NCI-H446 (cell line): ENCODE data around the gene SQOR.
"Not testable (repeated sequence)": the region's sequence is repeated elsewhere in the genome, so short reads cannot be mapped to it uniquely, and the experiment has no call there.

ENCODE experiments used
- DNase-seq, 2 experiments: peaks; one replicate each; lab custom pipeline; 2025; lab: John Stamatoyannopoulos, UW

Gene SQOR

DNA sequence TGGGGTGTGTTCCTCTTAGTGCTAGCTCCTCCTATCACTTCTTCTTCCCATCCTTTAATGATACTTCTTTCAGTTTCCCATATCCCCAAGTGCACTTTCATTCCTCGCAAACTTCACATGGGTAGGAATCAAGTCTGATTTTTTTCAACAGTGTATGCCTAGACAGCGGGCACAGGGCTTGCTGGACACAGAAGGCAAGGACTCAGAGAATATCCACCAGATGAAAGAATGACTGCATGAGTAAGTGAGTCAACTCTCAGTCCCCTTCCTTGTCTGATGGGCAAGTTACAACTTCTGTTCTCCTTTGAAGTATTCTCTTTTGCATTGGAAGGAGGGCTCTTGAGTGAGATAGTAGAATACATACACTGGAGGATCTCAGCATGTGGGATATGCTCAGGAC, 3.1 kb upstream of the SQOR start:
- no peak for DNase-seq

GRCh38 chr15:45635191-45635638, 386 bp downstream of the SQOR start:
- DNase-seq, result no peak

GRCh38 chr15:45635763-45636292, 999 bp downstream of the SQOR start:
- no peak for DNase-seq

GRCh38 chr15:45637141-45637540, 2.3 kb downstream of the SQOR start:
- DNase-seq, result no peak

- DNase-seq, result peak in 1 of 2 experiments; percentile 34
Observed at GRCh38 chr15:45637552-45638033, 2.8 kb downstream of the SQOR start.

DNA sequence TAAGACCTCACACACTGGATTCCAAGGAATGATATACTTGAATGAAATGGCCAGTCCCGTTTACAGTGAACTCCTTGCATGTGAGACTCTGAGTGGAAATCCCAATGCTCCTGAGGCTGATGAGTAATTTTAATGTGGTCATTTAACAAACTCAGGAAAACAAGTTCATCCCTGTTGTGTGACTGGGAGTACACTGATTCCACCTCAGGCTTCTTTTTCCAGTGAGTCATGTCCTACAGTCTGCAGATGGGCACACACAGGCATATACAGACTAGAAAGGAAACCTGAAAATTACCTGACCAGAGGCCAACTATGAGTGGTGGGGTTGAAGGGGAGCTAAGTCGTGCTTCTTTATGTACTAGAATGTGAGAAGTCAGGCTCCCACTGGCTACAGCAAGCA, 5.8 kb downstream of the SQOR start:
- no peak for DNase-seq

DNA sequence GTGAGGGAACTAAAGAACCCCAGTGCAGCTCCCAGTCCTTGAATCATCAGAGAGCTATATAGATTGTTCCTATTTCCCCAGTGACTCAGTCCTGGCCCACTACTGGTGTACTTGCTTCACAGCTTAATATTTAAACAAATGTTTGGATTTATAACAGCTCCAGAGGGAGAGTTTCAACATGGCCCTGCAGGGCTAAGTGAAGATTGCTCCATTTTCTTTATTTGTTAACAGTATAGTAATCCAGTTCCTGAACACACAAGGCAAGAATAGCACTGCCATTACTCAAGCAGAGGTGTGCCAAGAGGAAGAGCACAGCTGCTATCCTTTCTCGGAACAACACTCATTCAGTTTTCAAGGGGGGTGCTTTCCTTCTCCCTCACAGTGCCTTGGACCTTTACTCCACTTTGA, 6.5 kb downstream of the SQOR start:
- DNase-seq, result no peak

GRCh38 chr15:45641999-45642932, 7.4 kb downstream of the SQOR start:
- DNase-seq, result no peak

DNA sequence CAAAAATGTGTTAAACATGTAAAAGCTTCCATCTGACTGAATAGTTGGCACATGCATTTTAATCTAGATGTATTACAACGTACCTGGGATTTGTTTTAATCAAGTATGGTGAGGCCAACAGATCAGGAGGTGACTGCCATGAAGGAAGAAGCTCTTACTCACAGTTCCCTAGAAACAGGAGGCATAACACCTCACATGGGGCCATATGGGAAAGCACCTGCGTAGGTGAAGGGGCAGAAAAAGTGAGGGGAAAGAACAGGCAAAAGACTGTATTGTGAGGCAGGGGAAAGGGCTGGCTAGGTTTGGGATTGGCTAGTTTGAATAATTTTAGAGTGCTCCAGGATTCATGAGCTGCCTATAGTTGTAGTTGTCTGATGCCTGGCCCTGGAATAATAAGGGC, 9.6 kb downstream of the SQOR start:
- DNase-seq, result no peak

DNA sequence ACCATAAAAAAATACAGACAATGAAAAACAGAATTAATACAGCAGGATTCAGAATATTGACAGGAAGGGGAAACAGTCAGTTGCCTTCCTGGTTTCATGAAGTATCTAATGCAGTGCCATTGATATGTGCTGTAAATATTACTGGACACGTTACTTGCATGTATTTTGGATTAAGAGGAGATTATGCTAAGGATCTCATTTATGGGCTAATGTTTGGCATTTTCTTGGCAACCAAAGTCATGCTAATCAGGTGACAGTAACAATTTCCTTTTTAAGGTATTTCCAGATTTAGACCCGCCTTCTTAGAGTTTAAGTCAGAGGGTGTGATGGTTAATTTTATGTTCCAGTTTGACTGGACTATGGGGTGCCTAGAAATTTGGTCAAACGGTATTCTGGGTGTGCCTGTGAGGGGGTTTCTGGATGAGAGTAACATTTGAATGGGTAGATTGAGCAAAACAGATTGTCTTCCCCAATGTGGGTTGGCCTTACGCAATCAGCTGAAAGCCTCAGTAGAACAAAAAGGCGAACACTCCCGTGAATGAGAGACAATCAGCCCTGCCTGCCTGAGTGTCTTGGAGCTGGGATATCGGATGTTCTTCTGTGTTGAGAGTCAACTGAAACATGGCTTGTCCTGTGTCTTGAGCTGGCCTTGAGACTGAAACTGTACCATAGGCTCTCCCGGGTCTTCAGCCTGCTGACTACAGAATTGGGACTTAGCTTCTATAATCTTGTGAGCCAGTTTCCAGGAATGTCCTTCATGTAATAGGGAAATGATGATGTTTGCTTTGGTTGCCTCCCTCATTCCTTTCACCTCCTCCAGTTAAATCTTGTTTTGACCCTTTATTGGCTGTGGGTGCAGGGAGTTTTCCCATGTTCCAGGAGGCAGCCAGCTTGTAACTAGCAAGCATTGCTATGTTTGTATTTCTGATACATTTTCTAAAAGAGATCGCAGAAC, 10.5 kb downstream of the SQOR start:
- DNase-seq, result no peak

- no peak for DNase-seq
Observed at GRCh38 chr15:45646220-45646619, 11.4 kb downstream of the SQOR start.

DNA sequence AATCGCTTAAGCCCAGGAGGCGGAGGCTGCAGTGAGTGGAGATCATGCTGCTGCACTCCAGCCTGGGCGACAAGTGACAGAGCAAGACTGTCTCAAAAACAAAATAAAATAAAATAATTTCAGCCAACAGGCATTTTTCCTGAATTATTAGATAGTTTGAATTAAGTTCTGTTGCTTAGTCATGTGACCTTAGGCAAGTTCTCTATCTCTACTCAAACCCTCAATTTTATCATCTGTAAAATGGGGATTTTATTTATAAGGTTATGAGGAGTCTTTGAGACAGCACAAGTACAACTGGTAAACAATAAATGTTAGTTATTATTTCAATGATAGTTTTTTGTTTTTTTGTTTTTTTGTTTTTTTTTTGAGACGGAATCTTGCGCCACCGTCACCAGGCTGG, 13.0 kb downstream of the SQOR start:
- no peak for DNase-seq

- no peak for DNase-seq
Observed at GRCh38 chr15:45648521-45649200, 13.8 kb downstream of the SQOR start.

DNA sequence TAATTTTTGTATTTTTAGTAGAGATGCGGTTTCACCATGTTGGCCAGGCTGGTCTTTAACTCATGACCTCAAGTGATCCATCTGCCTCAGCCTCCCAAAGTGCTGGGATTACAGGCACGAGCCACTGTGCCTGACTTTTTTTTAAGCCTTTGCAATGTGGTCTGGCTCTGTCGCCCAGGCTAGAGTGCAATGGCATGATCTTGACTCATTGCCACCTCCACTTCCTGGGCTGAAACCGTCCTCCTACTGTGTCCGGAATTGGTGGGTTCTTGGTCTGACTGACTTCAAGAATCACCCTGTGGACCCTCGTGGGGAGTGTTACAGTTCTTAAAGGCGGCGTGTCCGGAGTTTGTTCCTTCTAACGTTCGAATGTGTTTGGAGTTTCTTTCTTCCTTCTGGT, 15.2 kb downstream of the SQOR start:
- not testable (repeated sequence) for DNase-seq

- DNase-seq, result no peak
Observed at GRCh38 chr15:45650889-45651525, 16.2 kb downstream of the SQOR start.

GRCh38 chr15:45653702-45654424, 19.0 kb downstream of the SQOR start:
- DNase-seq, result no peak

GRCh38 chr15:45654749-45655148, 19.9 kb downstream of the SQOR start:
- no peak for DNase-seq

GRCh38 chr15:45657254-45657653, 22.4 kb downstream of the SQOR start:
- DNase-seq, result no peak

- no peak for DNase-seq
Observed at GRCh38 chr15:45657764-45658545, 23.1 kb downstream of the SQOR start.
